ENCODE results near the gene B4GALT1. TPM values are rescaled to one million over a fixed set of nuclear protein-coding genes. Genes with fewer than 3 reads are reported as not detected.
A peak's percentile ranks its signal among the peaks of the same experiment; 100 is the strongest.

B4GALT1 gene
- total RNA-seq, 1 experiment from 2014 or later: 32.0 TPM

DNA sequence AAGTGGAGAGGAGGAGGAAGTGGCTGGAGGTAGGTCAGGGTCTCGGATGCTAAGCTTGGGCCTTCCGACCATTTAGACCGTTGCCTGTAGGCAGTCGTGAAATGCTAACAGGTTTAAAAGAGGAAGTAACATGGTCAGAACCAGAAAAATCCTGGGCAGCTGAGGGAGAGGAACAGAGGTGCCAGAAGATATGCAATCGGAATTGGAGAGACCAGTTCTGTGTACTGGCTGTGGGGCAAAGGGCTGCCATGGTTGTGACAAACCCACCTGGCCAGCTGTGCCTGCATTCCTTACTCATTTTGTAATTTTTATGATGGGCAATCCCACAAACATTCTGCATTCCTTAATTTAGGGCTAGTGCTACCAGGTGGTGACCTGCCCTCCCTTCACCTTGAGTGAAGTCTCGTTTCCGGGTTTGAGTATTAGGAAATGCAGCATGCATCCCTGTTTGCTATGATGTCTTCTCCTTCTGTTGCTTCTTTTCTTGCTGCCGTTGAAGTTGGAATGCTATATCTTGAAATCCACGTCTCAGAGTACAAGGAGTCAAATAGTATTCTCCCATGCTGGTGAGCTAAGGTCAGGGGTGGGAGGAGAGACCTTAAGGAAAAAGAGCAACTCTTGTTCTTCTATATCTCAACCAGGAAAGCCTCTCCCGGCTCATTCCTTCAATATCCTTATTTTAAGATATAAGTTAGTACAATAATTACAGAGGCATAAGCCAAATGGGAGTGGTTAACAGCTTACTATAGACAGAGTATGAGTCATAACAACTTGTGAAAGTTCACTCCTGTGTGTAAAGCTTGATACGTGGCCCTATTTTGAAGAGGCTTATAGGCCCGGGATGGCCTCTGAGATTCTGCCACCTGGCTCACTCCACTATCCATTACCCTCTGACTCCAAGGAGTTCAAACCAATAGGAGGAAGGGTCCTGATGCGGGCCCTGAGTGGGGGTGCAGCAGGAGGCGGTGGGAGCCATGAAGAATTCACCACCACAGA is 37.0 kb downstream of the B4GALT1 start:
- peaks cover 17% of the 10 kb centered on the region for H3K36me3 ChIP-seq (ENCODE audit: insufficient read depth, low read length, poor library complexity, severe bottlenecking)
- H3K27me3 ChIP-seq (replicated peaks; ENCODE audit: insufficient read depth, low read depth, low read length, poor library complexity): no peaks in the 10 kb centered on the region
- intact Hi-C loops (cut with micrococcal nuclease; ENCODE audit: unreplicated experiment): no loop called here
- BruUV-seq (replicated peaks): no TSS peak
- H3K27ac ChIP-seq (ENCODE audit: low read depth, low read length, poor library complexity, severe bottlenecking): no peak overlapping the region
- H3K9me3 ChIP-seq (ENCODE audit: low read depth, low read length, poor library complexity, severe bottlenecking): no peaks in the 10 kb centered on the region
- TF ChIP-seq EZH2 (IDR thresholded peaks at IDR 0.05; ENCODE audit: borderline replicate concordance, low read depth, low read length, poor library complexity, severe bottlenecking): no peak
- TF ChIP-seq CTCF (conservative IDR thresholded peaks at IDR 0.05; ENCODE audit: low read depth, low read length): no peak
- CTCF ChIA-PET: no interaction called here
- no peak overlapping the region for H3K4me3 ChIP-seq (ENCODE audit: low read depth, low read length, poor library complexity, severe bottlenecking)
- no peaks in the 10 kb centered on the region for H3K4me1 ChIP-seq (ENCODE audit: insufficient read depth, low read length, poor library complexity, severe bottlenecking)
- POLR2A ChIA-PET (ENCODE audit: low non-redundant PET): no interaction called here
- DNase-seq (ENCODE audit: low spot score): peak; percentile 17

DNA sequence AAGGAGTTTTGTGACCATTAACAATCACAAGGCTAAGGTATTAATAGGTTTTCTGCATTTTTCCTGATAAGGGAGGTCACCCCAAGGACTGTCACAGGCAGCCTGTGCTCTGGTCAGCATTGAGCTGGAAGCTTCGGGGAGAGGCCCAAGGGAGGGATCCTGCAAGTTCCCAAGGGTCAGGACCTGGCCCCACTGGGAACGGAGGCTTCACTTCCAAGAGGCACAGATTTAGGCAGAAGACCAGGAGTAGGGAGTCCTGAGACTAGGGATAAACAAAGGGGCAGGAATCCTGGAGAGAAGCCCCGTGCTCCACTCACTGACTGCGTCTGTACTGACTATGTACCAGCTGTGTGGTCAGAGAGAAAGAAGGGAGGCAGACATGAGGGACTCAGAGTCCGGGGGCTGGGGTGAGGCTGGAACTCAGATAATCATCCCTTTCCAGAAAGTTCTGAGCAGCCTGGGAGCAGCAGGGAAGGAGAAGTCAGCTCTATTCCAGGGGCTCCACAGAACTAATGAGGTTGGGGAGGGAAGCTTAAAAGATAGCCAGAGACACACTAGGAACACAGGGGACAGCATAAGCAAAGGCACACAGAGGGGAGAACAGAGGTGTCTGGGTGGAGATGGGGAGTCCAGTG is 37.8 kb downstream of the B4GALT1 start:
- Histone ChIP-seq H3K36me3 (ENCODE audit: insufficient read depth, low read length, poor library complexity, severe bottlenecking) (peaks cover 9% of the 10 kb centered on the region), H3K4me1 (ENCODE audit: insufficient read depth, low read length, poor library complexity, severe bottlenecking) (peaks cover 5% of the 10 kb centered on the region), H3K27ac (ENCODE audit: low read depth, low read length, poor library complexity, severe bottlenecking) (no peak overlapping the region), H3K4me3 (ENCODE audit: low read depth, low read length, poor library complexity, severe bottlenecking) (no peak overlapping the region), H3K9me3 (ENCODE audit: low read depth, low read length, poor library complexity, severe bottlenecking) (no peaks in the 10 kb centered on the region), H3K27me3 (replicated peaks; ENCODE audit: insufficient read depth, low read depth, low read length, poor library complexity) (no peaks in the 10 kb centered on the region)
- DNase-seq (ENCODE audit: low spot score): no peak
- no peak for TF ChIP-seq CTCF (conservative IDR thresholded peaks at IDR 0.05; ENCODE audit: low read depth, low read length)
- POLR2A ChIA-PET (ENCODE audit: low non-redundant PET): no interaction called here
- no TSS peak for BruUV-seq (replicated peaks)
- intact Hi-C loops (cut with micrococcal nuclease; ENCODE audit: unreplicated experiment): no loop called here
- CTCF ChIA-PET: no interaction called here

GRCh38 chr9:33128570-33128969 is 38.6 kb downstream of the B4GALT1 start:
- H3K4me3 ChIP-seq (ENCODE audit: low read depth, low read length, poor library complexity, severe bottlenecking): no peak overlapping the region
- DNase-seq (ENCODE audit: low spot score): no peak
- no peaks in the 10 kb centered on the region for H3K9me3 ChIP-seq (ENCODE audit: low read depth, low read length, poor library complexity, severe bottlenecking)
- BruUV-seq (replicated peaks): no TSS peak
- peaks cover 5% of the 10 kb centered on the region for H3K4me1 ChIP-seq (ENCODE audit: insufficient read depth, low read length, poor library complexity, severe bottlenecking)
- intact Hi-C loops (cut with micrococcal nuclease; ENCODE audit: unreplicated experiment): no loop called here
- CTCF ChIA-PET: no interaction called here
- H3K36me3 ChIP-seq (ENCODE audit: insufficient read depth, low read length, poor library complexity, severe bottlenecking): peaks cover 8% of the 10 kb centered on the region
- no peak overlapping the region for H3K27ac ChIP-seq (ENCODE audit: low read depth, low read length, poor library complexity, severe bottlenecking)
- H3K27me3 ChIP-seq (replicated peaks; ENCODE audit: insufficient read depth, low read depth, low read length, poor library complexity): no peaks in the 10 kb centered on the region
- no peak for TF ChIP-seq EZH2 (IDR thresholded peaks at IDR 0.05; ENCODE audit: borderline replicate concordance, low read depth, low read length, poor library complexity, severe bottlenecking)
- POLR2A ChIA-PET (ENCODE audit: low non-redundant PET): no interaction called here
